ENCODE results near the gene KCNJ10. TPM values are rescaled to one million over a fixed set of nuclear protein-coding genes. Genes with fewer than 3 reads are reported as not detected.

KCNJ10 gene
- total RNA-seq, 1 experiment from 2014 or later = 0.08 TPM

- in situ Hi-C loops (cut with HindIII; ENCODE audit: low pct_unique_long_range_greater_than_20kb, low sequenced_read_pairs) = no loop called here
- no TSS peak for BruUV-seq (replicated peaks)
Measured at GRCh38 chr1:160066829-160067745, 2.9 kb downstream of the KCNJ10 start.

More at GRCh38 chr1:160066829-160067745, 2.9 kb downstream of the KCNJ10 start:
- ChIA-PET CTCF (interaction anchor here (0.7 kb wide), 1 partner anchor 86 kb away, joined by 3 read pairs; no protein-coding TSS in a partner anchor), POLR2A (interaction anchor here (0.5 kb wide), 1 partner anchor 274 kb away, joined by 3 read pairs; no protein-coding TSS in a partner anchor)
- Histone ChIP-seq H3K27me3 (ENCODE audit: control insufficient read depth, insufficient read depth, low read length) (peaks cover 15% of the 10 kb centered on the region), H3K27ac (ENCODE audit: low read length) (no peak overlapping the region), H3K9me3 (ENCODE audit: control insufficient read depth, insufficient read depth, low read depth, low read length) (no peaks in the 10 kb centered on the region), H3K4me1 (ENCODE audit: control insufficient read depth, insufficient read depth, low read length) (no peaks in the 10 kb centered on the region), H3K4me3 (ENCODE audit: low read depth in 2 of 2, low read length in 2 of 2) (no peak overlapping the region), H3K36me3 (ENCODE audit: control insufficient read depth, insufficient read depth, low read length) (no peaks in the 10 kb centered on the region)
- DNase-seq (ENCODE audit: low read depth, low spot score) (no peak), ATAC-seq (no peak)
- intact Hi-C loops (cut with micrococcal nuclease; ENCODE audit: unreplicated experiment) = no loop called here
- TF ChIP-seq POLR2AphosphoS5 (IDR thresholded peaks at IDR 0.05; ENCODE audit: low read depth, low read length) (no peak), CTCF (IDR thresholded peaks at IDR 0.05) (no peak), SIN3A (IDR thresholded peaks at IDR 0.05; ENCODE audit: borderline replicate concordance, insufficient read depth, low read depth, low read length) (no peak), REST (IDR thresholded peaks at IDR 0.05; ENCODE audit: insufficient read depth in 1 of 2, low read depth in 2 of 2, low read length in 1 of 2) (no peak), TCF7L2 (IDR thresholded peaks at IDR 0.05; ENCODE audit: low read depth, low read length) (no peak)
